GM18520 (cell line): ENCODE results near the gene INTS7.

Experiments
- ATAC-seq: cut with Tn5 transposase; IDR thresholded peaks from one replicate; pipeline ENCODE4 v1.9.1; 2021; ENCODE audit not compliant: unreplicated experiment

Gene INTS7

DNA sequence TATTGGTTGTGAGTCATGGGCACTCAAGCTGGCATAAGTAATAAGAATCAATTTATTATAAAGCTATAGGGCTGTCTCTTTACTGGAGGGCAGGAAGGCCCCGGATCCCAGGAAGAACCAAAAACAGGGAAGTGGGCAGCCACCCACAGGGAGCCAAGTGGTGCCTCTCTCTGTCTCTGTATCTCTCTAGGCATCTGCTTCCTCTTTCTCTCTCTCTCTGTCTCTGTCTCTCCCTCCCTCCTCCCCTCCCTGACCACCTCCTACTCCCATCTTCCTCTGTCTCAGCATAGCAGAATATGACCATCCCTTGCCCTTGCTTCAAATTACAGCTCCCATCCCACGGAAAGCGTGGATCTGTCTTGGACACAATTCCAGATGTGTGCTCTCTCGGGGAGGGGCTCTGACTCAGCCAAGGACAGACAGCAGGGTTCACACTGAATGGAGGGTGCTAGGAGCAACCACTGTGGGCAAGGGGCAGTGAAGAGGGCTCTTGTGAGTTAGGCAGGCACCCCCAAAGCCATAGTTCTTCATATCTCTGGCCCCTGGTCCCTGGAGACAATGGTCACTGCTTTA is 124.4 kb downstream of the INTS7 start:
- ATAC-seq, result no peak

DNA sequence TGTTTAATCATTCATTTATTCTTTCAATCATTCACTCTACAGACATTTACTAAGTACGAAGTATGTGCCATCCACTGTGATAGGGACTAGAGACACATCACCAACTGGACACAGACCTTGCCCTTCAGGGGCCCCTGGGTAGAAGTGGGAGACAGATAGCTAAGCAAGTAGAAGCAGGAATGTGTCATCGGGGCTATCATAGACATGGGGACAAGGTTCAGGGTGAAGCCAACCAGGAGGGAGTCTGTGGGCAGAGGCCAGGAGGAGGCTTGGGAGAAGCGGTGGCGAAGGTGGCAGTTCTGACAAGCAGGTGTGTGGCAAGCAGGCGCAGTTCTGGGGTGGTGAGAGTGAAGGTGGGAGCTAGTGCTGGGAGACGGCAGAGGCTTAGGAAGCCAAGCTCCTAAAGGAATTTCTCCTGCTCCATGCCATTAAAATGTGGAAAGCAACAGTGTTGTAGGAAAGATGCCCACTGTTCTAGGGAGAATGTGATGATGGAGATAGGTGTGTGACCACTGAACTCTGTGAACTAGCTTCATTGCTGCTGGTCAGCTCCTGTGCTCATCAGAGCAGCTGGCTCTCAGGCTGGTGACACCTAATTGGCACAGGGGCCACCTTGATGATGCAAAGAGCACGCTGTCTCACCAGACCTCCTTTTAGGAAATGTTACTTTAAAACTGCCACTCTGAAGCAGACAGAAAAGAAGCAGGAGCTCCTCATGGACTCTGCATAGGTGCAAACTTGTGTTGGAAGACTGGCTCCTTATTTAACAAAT is 125.1 kb downstream of the INTS7 start:
- no peak for ATAC-seq

DNA sequence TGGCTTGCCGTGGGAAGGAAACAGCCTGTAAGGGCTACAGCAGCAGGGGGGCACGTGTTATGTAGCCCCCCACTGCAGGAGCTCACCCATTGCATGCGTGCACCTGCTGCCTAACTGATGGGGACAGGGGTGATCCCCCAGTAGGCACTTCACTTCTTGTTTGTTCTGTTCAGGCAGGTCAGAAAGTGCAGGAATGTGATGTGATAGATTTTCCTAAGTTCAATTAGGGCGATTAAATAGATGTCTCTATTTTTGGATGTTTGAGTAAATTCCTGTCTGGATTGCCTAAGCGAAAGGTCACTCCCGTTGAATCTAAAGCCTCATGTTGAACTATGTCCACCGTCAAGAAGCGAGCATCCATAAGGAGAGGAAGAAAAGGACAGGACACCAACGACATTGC is 126.0 kb downstream of the INTS7 start:
- ATAC-seq, result no peak

DNA sequence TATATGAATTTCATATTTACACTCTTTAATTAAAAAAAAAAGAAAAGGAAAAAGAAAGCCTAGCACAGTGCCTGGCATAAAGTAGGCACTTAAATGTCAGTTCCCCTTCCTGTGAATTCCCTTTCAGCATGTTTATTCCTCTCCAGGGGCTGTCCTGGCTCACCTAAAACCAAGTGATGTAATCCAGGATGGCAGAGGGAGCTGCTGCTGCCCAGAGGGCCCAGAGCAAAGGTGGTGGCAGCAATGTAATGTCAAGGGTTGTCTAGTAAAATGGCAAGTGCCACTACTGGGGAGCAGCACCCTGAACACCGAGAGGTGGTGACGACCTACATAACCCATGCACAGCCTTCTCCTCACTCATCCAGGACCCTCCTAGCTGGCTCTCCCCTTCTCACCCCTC is 126.4 kb downstream of the INTS7 start:
- no peak for ATAC-seq

DNA sequence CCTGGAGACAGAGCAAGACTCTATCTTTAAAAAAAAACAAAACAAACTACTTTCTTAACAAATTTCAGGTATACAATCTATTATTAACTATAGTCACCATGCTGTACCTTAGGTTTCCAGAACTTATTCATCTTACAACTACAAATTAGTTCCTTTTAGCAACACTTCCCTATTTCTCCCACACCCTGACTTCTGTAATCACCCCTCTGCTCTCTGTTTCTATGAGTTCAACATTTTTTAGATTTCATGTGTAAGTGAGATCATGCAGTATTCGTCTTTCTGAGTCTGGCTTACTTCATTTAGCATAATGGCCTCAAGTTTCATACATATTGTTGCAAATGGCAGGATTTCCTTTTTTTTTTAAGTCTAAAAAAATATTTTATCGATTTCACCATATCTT is 126.9 kb downstream of the INTS7 start:
- no peak for ATAC-seq

DNA sequence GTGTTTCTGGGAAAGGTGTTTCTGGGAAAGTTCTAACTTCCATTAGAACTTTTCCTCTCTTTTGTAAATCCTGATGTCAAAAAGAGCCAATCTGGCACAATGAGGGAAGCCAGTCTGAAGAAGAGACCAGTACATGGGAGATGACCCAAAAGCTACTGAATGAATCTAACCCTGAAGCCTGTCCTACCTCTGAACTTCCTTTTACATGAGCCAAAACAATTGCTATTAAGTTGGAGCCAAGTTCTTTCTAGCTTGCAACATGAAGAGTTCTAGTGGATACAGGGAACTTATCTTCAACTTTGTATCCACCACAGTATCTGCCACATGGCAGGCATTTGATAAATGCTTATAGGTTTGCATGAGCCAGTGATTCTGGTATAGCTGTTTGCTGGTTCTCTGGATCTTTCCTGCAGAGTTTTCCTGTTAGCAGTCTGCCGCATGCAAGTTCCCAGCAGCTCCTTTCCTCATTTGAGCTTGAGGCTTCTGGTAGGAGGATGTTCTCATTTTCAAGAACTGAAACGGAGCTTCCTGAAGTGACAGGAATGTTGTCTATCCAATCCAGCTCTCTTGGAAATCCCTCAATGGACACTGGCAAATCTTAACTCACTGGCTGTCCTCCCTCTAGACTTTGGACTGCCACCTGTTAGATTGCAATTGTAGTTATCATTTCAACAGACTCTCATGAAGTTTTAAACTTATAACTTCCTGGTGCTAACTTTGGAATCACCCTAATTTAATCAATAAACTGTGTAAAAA is 131.7 kb downstream of the INTS7 start:
- no peak for ATAC-seq

DNA sequence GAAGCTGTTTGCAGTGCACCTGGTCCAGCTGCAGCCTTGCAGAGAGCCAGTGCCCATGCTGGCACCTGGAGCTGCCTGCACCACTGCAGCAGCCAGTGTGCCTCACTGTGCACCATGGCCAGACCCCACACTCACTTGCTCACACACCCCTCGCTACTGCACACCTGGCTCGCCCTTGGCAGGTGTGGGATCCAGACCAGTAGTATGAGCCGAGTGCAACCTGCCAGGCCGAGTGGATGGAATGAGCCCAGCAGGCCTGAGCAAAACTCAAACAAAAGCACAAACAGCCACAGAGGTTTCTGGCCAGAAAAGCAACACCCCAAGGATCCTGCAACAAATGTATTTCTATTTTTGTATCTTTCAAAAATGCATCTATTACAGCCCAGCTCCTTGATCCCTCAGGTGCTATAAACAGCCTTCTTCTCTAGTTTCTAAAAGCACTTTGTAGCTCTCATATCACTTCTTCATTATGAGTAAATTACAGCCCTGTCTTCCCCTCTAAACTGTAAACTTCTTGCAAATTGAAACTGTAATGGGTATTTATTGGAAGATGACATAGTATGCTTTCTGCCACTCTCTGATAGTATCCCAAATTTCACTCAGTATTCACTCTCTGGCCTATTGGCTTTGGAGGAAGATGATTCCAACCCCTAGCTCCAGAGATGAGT is 132.6 kb downstream of the INTS7 start:
- ATAC-seq, result no peak

DNA sequence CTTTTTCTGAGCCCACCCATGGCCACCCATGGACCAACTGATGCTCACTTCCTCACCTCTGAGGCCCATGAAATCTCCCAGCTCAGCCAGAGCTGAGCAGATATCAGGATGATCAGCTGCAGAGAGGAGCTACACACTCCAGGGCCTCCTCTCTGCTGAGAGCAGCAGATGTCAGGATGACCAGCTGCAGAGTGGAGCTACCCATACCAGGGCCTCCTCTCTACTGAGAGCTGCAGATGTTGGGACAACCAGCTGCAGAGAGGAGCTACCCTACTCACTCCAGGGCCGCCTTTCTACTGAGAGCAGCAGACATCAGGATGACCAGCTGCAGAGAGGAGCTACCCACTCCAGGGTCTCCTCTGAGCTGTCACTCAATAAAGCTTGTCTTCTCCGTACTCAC is 133.4 kb downstream of the INTS7 start:
- ATAC-seq, result no peak

DNA sequence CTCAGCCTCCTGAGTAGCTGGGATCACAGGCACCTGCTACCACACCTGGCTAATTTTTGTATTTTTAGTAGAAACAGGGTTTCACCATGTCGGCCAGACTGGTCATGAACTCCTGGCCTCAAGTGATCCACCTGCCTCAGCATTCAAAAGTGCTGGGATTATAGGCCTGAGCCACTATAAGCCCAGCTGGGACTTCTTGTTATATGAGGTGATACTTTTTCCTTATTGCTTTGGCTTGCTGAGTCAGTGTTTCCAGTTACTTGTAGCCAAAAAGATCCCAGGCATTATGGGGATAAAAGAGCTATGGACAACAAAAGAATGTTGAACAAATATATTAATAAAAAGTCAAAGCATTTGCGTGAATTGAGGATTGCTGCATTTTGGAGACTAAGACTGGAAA is 134.9 kb downstream of the INTS7 start:
- no peak for ATAC-seq

DNA sequence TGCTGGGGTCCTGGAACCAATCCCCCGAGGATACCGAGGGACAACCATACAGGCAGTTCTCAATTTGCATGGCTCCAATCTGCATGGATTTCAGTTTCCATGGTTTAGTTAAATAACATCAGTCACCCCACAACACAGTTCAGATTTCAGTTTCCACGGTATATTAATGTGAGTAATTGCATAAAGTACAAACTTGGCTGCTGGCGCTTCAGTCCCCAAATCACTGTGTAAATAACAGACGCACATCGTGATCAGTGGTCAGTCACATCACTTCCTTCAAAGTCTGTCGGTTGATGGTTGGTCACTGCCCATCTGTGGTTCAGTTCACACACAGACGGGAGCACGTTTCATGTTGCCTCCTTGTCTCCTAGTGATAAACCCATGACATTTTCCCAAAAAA is 138.4 kb downstream of the INTS7 start:
- no peak for ATAC-seq

DNA sequence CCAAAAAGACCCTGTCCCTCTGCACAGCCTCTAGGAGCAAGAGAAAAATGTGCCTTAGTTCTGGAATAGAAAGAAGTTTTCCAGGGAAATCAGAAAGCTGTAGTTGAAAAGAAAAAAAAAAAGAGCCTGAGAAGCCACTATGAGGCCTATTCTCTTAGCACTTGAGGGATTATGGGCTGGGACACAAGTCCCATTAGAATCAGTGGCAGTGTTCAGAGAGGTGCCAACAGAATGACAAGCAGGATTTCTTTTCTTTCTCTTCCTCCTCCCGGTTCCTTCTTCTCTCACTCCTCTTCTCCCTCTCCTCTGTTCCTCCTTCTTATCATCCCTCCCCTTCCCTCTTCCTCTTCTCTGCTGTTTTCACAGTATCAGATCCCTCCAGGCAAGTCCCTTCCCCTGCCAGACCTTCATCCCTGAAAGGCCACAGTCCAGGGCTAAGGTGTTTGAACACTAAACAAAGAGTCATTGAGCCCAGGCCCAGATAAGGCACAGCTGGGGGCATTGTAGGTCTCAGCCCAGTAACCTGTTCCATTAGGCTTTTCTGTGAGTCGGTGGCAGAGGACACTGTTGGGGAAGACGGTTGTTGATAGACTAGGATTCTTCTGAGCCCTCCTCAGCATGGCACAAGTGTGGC is 140.1 kb downstream of the INTS7 start:
- no peak for ATAC-seq

DNA sequence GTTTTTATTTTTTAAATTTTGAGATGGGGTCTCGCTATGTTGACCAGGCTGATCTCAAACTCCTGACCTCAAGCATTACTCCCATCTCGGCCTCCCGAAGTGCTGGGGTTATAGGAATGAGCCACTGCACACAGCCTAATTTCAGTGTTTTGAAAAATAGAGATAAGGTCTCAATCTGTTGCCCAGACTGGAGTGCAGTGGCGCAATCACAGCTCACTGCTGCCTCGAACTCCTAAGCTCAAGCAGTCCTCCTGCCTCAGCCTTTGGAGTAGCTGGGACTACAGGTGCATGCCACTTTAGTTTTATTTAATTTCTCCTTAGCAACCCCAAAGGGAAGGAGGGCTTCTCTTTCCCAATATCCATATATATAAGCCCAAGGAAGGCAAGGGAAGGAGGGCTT is 141.0 kb downstream of the INTS7 start:
- no peak for ATAC-seq

DNA sequence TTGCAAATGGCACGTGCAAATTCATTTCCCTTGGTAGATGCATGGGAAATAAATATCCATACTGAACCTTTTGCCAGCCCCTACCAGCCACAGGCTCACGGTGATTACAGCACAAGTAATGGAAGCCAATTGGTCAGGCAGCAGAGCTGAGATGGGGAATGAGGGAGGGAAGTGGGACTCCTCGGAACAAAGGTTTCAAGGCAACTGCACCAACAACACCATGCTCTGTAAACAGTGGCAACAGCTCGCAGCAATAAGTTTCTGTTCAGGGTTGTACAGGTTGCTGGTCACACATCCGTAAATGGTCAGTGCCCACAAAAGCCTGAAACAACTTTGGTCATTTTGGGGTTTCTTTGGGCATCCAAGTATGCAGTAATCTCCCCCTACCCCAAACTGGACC is 142.1 kb downstream of the INTS7 start:
- ATAC-seq, result no peak

DNA sequence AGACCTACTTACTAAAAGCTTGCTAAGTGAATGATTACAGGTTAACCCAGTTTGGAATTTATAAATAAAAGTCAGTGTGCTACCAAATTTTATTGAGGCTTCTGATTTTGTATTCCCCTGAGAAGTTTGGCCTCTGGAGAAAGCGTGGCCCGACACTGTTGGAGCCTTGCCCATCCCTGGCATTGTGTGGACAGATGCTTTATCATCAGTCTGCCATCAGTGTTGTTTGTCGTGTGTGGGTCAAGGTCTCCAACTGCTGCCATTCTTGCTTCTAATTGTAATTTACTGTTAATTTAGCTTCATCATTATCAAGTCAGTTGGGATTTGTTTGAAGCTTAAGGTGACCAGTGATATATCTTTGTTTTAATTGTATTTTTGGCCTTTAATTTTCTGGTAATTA is 142.8 kb downstream of the INTS7 start:
- ATAC-seq, result no peak

DNA sequence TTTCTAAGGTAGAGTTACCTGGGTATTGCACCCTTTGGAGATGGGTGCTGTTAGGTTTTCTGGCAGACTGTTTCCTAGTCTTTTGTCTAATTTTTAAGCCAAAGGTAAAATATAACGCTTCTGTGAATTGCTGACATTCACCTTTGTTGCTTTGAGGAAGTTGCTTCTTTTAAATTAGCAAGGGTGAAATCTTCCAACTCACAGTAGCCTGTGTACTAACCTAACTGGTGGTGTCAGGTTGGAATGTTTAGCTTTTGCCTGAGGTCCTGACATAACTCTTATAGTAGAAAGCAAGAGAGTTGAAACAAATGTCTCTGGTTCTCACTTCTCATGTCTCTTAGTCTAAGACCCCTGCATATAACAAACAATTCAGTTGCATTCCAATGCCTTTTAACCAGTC is 143.6 kb downstream of the INTS7 start:
- no peak for ATAC-seq
